ENCODE data around the gene HRH3.

HRH3 gene
- 0 to 0.16 (median 0) reads per million in 18 experiments for total RNA-seq

DNA sequence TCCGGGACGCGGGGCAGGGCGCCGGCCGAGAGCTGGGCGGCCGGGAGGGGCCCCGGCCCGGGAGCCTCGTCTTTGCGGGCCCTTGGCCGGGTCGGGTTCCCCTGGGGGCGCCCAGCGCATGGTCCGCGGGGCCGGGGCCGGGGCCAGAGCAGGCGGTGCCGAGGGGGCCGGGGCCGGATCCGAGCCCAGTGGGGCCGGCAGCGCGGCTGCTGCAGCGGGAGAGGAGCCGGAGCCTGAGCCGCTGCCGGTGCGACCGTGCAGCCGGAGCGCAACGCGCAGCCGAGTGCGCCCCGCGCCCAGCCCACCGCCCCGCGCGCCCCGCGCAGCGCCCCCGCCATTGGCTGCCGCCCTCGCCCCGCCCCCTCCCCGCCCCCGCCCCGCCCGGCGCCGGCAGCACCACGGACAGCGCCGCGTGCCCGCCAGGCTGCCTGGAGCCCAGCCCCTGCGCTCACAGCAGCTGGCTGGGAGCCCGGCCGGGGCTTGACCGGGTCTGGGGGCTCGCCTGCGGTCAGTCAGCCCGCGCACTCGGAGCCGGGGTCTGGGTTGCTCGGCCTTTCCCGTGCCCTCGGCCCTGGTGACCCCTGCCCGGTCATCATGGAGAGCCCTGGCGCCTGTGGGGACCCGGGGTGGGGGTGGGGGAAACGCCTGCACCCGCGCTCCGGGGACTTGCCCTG, at the start of gene HRH3:
TSS of gene HRH3 (minus strand) at position 287 of the 674 bp plus-strand sequence. CDS start 308 bp downstream, outside the sequence.
- no peak for DNase-seq

DNA sequence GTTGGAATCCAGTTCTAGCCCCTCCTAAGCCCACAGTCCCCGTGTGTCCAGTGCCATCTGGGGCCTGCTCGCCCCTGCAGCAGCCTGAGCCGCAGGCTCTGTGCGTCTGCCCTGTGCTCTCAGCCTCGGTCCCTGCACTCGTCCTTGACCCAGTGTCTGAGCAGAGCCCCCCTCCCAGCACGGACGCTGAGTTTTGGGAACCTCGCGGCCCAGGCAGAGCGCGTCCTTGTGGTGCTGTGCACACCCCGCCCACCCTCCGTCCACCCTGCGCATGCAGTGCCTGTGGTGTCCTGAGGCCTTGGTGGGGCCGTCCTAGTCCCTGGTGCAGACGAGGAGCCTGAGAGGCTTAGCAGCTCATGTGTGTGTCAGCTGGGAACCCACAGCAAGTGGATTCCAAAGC, 49.8 kb upstream of the HRH3 start:
- DNase-seq = no peak

DNA sequence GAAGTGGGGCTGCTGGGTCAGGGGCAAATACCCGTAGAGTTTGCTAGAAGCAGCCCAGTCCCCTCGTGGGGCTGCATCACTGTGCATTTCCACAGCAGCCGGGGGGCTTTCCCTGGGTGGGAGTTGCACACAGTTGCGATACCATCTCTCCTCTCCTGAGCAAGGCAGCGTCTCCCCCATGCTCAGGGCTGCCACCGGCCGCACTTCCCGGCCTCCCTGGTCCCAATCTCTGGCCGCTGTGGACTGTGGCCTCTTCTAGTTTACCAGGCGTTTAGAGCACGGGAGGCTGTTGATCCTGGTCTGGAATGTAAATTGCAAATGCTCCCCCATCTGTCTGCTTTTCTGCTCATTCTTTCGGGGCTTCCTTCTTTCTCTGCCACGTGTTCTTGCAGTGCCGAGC, 49.3 kb upstream of the HRH3 start:
- no peak for DNase-seq

DNA sequence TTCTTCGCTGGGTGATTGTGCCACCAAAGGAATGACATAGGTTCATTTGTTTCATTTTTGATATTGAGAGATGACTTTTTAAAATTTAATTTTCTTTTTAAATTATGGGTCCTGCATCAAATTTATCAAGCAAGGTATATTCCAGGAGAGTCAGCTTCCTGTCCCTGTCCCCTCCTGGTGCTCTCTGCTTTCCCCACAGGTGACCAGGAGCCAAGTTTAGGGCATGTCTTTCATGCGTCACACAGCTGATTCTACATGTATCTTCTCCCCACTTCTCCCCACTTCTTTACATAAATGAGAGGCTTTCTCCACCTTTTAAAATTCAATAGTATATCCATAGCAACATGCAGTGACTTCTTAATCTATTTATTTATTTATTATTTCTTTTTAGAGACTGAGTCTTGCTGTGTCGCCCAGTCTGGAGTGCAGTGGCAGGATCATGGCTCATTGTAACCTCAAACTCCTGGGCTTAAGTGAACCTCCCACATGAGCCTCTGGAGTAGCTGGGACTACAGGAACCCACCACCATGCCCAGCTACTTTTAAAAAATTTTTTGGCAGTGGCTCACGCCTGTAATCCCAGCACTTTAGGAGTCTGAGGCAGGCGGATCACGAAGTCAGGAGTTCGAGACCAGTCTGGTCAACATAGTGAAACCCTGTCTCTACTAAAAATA, 48.3 kb upstream of the HRH3 start:
- DNase-seq = no peak

DNA sequence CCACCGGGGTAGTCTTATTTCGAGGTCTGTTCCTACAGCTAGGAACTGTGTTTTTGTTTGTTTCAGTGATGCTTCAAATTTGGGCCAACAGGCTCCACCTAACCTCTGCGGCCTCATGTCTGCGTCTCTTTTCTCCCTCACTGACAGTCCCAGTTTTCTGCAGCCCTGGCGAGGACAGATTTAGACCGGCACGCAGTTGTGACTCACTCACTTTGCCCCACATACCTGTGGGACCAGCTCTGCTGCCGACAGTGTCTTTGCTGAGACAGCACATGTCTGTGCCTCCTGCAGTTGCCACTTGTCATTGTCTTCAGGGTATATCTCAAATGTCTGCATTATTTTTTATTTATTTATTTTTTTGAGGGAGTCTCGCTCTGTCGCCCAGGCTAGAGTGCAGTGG, 47.5 kb upstream of the HRH3 start:
- no peak for DNase-seq

DNA sequence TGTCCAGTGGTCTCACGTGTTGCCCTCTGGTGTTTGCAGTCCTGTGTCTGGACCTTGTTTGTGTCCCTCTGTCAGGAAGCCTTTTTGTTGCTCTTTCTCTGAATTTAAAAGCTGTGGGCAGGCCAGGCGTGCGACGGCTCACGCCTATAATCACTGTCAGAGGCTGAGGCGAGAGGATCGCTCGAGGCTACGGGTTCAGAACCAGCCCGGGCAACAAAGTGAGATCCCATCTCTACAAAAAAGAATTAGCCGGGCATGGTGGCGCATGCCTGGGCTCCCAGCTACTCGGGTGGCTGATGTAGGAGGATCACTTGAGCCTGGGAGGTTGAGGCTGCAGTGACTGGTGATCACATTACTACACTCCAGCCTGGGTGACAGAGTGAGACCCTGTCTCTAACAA, 46.8 kb upstream of the HRH3 start:
- no peak for DNase-seq

DNA sequence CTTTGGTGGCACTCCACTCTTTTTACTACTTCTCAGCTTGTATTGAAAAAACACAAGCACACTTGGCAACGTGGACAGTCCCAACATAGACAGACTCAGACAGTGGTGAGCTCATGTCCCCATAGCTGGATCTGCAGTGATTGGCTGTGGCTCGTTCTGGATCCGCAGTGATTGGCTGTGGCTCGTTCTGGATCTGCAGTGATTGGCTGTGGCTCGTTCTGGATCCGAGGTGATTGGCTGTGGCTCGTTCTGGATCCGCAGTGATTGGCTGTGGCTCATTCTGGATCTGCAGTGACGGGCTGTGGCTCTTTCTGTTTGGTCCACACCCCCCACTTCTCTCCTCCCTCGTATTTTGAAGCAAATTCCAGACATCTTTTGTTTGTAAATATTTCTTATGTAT, 46.3 kb upstream of the HRH3 start:
- no peak for DNase-seq

DNA sequence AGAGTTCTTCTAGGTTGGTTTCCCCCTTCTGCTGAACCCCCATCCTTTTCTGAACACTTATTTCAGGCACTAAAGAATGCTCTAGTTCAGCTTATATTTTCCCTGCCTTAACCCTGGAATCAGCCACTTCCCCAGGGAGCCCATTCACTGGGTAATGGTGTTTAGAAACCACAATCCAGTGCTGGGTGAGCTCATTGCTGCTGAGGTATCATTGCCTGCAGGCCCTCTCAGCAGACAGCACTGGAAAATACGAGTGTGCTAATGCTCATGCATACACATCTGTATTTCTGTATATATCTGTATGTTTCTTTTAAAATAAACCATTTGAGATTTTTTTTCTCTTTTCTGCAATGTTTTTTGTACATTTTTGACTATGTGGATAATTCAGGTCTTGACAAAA, 45.3 kb upstream of the HRH3 start:
- DNase-seq = no peak

DNA sequence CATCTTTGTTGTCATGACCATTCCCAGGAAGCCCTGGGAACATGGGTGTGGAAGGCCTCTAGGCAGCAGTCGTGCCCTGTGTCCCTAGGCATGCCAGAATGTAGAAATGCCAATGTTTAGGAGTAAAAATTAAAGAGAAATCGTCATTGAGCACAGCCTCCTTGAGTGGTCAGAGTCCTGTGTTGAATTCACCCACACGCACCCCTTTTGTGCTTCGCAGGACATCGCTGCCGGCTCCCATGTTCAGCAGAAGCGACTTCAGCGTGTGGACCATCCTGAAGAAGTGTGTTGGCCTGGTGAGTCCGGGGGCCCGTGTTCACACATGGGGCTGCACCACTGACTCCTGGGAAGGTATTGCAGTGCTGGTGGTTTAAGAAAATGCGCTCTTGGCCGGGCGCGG, 43.3 kb upstream of the HRH3 start:
- DNase-seq = no peak

DNA sequence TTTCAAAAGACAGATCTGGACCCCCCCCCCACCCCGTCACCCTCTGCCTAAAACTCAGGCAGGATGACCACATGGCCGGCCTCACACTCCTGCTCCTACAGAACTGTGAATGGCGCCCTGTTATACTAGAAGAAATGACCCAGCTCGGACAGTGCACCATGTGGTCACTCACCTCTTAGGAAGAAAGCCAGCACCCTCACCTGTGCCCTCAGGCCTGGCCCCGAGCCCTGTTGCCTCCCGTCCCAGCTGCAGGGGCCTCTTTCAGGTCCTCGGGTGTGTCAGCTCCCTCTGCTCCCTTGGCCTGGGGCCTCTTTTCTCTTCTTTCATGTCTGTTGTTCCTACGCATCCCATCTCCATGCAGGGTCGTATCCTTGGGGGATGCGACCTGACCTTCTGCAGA, 42.0 kb upstream of the HRH3 start:
- DNase-seq = no peak

DNA sequence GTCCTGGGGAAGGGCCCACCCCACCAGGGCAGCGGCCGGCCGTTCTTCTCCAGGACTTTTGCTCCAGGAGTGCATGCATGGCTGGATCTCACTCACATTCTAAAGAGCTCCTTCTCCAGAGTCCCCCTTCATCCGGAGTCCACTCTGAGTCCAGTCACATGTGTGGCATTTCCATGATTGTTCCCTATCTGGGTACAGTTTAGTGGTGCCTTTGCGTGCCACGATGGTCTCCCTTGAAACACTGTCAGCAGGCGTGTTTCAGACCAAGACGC, 39.2 kb upstream of the HRH3 start:
- no peak for DNase-seq

DNA sequence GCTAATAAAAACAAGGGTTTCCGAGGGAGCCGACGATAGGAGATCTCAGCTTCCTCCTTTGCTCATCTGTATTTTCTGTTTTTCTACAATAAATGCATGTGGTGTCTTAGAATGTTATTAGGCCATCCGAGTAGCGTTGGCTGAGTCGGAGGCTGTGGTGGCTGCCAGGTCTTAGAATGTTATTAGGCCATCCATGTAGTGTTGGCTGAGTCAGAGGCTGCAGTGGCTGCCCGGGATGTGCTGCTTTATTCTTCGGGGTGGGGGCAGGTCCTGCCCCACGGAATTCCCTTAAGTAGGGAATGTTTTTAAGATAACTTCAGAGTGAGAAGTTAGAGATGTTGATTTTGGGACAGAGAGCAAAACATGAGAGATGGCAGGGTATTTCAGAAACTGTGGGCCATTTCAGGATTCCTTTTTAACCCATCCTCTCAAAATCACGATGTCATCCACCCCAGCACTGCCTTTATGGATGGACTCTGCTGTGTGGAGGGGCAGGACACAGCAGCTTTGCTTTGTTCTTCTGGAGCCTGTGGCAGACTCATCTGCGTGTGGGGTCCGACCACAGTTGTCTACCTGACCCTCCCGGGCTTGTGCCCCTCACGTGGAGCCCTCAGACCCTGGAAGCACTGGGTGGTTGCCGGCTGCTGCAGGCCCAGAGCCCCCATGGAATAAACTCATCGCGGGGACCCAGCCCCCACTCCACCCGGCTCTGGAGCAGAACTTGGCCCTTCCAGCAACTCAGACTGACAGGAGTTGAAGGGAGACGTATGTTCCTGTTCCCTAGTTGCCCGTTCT, 38.6 kb upstream of the HRH3 start:
- no peak for DNase-seq

DNA sequence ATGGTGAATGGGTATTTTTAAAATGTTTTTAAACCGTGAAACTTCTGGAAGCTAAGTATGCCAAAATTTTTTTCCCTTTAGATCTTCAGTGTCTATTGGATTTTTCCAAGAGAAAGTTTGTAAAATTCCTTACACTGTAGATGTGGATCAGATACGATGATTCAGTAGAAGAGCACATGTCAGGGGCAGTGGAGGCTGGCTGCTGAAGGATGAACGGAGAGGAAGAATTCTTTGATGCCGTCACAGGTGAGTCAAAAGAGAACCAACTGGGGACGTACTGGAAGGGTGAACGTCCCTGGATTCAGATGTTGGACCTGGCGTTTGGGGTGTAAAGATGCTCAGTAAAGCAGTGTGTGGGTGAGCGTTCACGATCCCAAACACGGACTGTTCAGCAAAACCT, 35.9 kb upstream of the HRH3 start:
- DNase-seq = no peak

DNA sequence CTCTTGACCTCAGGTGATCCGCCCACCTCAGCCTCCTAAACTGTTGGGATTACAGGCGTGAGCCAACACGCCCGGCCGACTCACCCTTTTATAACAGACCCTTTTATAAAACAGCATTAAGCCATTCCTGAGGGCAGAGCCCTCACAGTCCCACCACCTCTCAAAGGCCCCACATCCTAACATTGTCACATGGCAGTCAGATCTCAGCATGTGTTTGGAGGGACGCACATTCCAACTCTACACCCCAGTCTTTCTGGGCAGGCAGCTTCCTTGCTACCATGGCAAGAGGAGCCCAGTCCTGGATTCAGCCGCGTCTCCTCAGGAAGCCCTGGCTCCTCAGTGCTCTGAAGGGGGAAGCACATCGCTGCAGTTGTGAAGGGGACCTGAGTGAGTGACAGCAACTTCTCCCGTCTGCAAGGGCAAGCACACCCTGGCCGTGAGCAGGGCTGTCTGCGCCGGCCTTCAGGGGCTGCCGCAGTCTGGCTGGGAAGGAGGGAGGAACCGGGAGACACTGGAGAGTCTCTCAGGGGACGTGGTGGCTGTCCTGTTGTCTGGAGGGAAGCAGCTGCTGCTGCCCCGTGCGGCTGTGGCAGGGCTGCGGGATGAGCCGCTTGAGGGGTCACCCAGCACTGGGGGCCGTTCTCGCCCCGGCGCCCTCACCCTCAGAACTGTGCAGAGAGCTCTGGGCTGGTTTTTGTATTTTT, 34.1 kb upstream of the HRH3 start:
- DNase-seq = no peak

DNA sequence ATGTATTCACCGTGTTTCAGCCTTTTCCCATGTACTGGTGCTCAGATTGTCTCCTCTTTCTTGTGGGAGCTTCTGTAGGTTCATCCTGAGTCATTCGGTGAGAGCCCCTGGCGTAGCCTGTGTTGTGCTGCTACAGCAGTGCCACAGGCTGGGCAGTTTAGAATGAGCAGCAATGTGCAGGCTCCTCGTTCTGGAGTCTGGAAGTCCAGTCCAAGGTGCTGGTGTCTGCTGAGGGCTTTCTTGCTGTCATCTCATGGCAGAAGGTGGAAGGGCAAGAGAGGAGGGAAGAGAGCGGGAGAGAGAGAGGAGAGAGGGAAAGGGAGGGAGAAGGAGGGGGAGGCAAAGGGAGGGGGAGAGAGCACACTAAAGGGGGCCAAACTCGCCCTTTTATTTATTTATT, 33.3 kb upstream of the HRH3 start:
- no peak for DNase-seq

DNA sequence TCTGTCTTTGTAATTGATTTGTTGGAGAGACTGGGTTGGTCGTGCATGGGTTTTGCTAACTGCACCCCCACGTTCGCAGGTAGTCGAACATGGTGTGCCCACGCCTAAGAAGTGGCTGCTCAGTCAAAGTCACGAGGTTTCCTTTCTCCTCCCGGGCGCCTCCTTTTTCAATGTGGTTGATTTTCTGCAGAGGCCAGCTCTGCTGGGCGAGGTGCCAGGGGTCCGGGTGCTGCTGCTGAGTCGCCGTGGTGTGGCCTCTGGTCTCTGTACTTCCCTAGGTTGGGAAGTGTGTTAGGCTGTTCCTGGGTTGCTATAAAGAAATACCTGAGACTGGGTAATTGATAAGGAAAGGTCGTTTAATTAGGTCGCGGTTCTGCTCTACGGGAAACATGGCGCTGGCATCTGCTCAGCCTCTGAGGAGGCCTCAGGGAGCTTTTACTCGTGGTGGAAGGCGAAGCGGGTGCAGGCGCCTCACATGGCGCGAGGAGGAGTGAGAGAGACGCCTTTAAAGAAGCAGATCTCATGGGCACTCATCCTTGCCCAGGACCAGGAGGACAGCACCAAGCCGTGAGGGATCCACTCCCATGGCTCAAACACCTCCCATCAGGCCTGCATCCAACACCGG, 32.4 kb upstream of the HRH3 start:
- DNase-seq = no peak

DNA sequence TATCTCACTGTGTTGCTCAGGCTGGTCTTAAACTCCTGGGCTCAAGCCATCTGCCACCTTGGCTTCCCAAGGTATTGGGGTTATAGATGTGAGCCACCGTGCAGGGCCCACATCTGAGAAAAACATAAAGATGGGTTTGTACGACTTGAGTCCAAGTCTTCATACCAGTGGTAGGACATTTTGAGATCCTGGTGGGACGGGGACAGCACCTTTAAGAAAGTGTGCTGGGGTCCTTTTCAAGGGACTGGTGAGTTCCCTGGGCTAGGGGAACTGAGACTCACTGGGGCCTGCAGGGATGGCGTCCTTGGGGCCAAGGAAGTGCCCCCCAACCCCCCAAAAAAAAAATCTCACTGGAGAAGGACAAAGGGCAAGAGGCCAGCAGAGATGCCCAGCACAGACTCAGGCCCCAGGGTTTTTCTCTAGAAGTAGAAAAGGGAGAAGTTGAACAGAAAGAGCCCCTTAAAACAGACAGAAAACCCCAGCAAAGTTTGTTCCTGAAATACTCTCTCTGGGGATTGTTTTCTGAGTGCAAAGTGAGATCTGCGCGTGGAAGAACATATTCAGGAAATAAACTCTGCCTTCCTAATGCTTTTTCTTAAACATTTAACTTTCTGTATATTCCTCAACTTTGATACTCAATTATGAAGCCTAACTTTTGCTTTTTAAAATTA, 28.9 kb upstream of the HRH3 start:
- DNase-seq = no peak

DNA sequence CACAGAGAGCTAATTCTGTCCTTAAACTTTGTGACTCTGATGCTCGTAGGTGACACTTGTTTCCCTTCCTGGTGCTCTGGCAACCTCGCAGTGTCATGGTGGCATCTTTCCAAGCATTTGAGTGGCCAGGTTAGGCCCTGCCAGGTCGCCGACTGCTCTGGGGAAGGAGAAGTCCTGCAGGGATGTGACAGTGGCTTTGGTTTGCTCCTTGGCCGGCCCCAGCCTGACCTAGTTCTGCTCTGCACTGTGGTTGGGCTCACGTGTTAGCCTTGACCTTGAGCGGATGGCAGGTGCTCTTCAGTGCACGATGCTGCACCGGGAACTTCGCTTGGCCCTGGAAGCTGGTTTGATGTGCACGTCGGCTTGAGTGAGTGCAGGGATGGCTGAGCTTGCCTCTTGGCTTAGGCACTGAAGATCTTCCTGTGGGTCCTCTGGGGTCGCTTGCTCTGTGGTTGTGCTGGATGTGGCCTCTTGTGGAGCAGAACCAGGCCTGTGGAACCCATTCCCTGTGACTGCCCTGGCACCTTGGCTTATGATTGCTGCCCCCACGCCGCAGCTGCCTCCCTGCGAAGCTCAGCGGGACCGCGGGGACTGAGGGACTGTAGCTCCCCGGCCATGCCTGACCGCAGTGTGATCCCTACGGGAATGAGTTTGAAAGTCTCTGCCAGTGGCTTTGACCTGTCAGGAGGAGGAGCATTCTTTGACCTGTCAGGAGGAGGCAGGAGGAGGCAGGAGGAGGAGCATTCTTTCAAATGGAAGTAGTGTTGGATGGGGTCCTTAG, 27.0 kb upstream of the HRH3 start:
- no peak for DNase-seq

DNA sequence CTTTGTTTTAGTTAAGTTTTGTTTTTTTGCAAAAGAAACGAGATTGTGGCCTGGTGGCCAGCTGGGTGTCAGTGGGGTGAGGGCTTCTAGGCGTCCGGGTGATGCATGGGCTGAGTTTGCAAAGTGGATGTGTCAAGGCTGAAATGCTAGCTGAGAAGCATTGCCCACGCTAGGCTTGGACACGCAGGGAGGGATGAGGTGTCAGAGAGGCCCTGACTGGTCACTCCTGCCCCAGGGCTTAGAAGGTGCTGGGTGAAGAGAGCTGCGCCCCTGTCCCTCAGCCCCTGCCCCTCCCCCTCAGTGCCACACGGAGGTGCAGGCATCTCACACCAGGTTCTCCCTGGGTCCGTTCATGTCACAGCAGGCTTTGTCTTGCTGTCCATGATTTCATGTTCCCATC, 26.4 kb upstream of the HRH3 start:
- DNase-seq = no peak

DNA sequence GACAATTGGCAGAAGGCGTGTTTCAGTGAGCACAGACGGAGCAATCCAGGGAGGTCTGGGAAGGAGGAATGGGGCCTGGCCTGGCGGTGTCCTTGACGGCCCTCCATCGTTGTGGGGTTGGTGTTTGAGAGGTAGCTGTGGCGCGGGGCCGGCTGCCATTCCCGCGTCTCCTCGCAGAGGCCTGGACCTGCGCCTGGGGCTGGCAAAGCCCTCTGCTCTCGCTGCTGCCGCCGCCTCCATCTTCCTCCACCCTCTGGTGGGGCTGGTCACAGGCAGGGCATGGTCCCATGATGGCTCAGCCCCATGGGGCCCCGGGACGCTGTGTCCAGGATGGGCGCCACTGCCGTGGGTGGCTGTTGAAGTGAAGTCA, 25.8 kb upstream of the HRH3 start:
- no peak for DNase-seq

DNA sequence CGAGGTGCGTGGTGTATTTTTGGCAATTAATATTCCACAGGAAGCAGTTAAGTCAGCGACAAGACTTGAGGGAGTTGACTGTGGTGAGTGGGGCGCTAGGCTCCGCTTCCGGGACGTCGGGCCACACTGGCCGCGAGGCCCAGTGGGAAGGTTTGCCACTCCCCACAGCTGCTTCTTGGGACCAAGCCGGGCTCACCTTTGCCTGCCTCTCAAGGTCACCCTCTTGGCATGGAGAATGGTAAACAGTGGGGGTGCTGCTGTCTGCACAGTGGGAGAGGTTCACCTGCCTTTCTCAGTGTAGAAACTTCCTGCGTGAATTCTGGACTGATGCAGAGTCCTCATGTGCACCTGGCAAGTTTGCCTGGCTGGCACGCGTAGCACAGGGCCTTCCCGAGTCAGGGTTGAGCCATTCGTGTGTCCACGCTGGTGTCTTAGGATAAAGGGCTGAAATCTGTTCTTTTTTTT, 24.6 kb upstream of the HRH3 start:
- no peak for DNase-seq

Measured in inflammatory macrophage (primary cell).